ENCODE measurements around the gene FJX1. TPM values are rescaled to one million over a fixed set of nuclear protein-coding genes. Genes with fewer than 3 reads are reported as not detected.
"Not testable (repeated sequence)": the region's sequence is repeated elsewhere in the genome, so short reads cannot be mapped to it uniquely, and the experiment has no call there.

FJX1 gene
- total RNA-seq, 1 donor from 2014 or later: 1.5 TPM

- DNase-seq (no peak), ATAC-seq (no peak)
- Histone ChIP-seq H3K4me3 (no peak overlapping the region), H3K4me1 (no peaks in the 10 kb centered on the region), H3K9me3 (no peaks in the 10 kb centered on the region), H3K36me3 (no peaks in the 10 kb centered on the region), H3K27ac (no peak overlapping the region), H3K27me3 (ENCODE audit: low read depth) (no peaks in the 10 kb centered on the region)
- intact Hi-C loops (cut with DNase I): no loop called here
- TF ChIP-seq, protein P1, sequence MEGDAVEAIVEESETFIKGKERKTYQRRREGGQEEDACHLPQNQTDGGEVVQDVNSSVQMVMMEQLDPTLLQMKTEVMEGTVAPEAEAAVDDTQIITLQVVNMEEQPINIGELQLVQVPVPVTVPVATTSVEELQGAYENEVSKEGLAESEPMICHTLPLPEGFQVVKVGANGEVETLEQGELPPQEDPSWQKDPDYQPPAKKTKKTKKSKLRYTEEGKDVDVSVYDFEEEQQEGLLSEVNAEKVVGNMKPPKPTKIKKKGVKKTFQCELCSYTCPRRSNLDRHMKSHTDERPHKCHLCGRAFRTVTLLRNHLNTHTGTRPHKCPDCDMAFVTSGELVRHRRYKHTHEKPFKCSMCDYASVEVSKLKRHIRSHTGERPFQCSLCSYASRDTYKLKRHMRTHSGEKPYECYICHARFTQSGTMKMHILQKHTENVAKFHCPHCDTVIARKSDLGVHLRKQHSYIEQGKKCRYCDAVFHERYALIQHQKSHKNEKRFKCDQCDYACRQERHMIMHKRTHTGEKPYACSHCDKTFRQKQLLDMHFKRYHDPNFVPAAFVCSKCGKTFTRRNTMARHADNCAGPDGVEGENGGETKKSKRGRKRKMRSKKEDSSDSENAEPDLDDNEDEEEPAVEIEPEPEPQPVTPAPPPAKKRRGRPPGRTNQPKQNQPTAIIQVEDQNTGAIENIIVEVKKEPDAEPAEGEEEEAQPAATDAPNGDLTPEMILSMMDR (IDR thresholded peaks at IDR 0.05): no peak
Measured at GRCh38 chr11:35641964-35642363, 23.7 kb downstream of the FJX1 start.

DNA sequence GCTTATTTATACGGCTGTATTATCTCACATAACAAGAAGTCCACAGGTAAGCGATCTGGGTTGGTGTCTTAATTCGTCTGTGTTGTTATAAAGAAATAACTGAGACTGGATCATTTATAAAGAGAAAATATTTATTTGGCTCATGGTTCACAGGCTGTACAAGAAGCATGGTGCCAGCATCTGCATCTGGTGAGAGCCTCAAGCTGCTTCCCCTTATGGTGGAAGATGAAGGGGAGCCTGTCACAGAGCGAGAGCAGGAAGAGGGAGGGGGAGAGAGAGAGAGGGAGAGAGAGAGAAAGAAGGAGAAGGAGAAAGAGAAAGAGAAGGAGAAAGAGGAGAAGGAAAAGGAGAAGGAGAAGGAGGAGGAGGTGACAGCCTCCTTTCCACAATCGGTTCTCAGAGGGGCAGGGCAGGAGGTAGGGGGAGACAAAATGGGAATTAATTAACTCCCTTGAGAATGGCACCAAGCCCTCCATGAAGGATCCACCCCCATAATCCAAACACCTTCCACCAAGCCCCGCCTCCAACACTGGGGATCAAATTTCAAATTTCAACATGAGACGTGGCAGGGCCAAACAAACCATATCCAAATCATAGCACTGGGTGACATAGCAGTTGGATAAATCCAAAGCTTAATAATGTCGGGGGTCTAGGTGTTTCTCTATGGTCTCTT lies 29.3 kb downstream of the FJX1 start:
- Histone ChIP-seq H3K27me3 (ENCODE audit: low read depth) (no peaks in the 10 kb centered on the region), H3K36me3 (no peaks in the 10 kb centered on the region), H3K27ac (no peak overlapping the region), H3K4me1 (no peaks in the 10 kb centered on the region), H3K4me3 (no peak overlapping the region), H3K9me3 (no peaks in the 10 kb centered on the region)
- DNase-seq (no peak), ATAC-seq (no peak)
- intact Hi-C loops (cut with DNase I): no loop called here
- TF ChIP-seq, protein P1 (IDR thresholded peaks at IDR 0.05): no peak

DNA sequence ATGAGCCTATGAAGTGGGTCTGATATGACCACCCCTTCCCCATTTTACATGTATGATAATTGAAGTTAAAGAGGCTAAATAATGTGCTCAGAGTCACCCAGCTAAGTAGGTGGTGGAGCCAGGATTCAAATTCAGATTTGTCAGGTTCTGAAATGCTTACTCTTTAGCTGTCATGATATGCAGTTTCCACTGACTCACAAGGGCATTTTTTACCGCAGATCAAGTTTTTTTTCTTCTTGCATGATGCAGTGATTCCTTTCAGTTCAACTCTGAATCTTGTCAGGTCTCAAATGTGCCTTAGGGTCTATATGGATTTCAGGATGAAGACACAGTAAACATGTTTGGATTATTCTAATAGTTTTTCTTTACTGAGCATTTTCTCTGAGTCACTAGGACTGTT lies 31.7 kb downstream of the FJX1 start:
- DNase-seq: no peak
- Histone ChIP-seq H3K4me1 (no peaks in the 10 kb centered on the region), H3K27ac (no peak overlapping the region), H3K4me3 (no peak overlapping the region), H3K27me3 (ENCODE audit: low read depth) (no peaks in the 10 kb centered on the region), H3K9me3 (no peaks in the 10 kb centered on the region), H3K36me3 (no peaks in the 10 kb centered on the region)
- TF ChIP-seq, protein P1 (IDR thresholded peaks at IDR 0.05): no peak
- ATAC-seq: no peak
- intact Hi-C loops (cut with DNase I): no loop called here

DNA sequence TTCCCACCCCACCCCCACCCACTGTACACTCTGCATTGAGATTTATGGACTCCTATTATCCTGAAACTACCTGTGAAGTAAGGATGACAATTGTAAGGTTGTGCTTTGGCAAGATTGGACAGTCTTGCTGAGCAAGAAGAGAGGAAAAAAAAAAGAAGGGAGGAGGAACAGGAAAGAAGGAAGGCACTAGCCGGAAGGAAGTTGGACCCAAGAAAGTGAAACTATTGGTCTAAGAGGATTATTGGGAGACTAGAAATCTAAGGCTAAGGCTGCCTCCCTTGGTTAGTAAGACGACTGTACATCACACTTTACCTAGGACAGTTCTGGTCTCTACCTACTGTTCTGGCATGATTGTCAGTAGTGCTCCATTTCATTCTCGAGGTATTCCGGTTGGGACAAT lies 32.2 kb downstream of the FJX1 start:
- Histone ChIP-seq H3K9me3 (no peaks in the 10 kb centered on the region), H3K27ac (no peak overlapping the region), H3K36me3 (no peaks in the 10 kb centered on the region), H3K4me3 (no peak overlapping the region), H3K4me1 (no peaks in the 10 kb centered on the region), H3K27me3 (ENCODE audit: low read depth) (no peaks in the 10 kb centered on the region)
- intact Hi-C loops (cut with DNase I): no loop called here
- no peak for DNase-seq
- no peak for ATAC-seq
- TF ChIP-seq, protein P1 (IDR thresholded peaks at IDR 0.05): no peak

GRCh38 chr11:35651263-35651662 lies 33.0 kb downstream of the FJX1 start:
- intact Hi-C loops (cut with DNase I): no loop called here
- TF ChIP-seq, protein P1 (IDR thresholded peaks at IDR 0.05): no peak

GRCh38 chr11:35652786-35653185 lies 34.5 kb downstream of the FJX1 start:
- H3K36me3 ChIP-seq; intact Hi-C loops (cut with DNase I); H3K4me1 ChIP-seq; H3K4me3 ChIP-seq; H3K9me3 ChIP-seq; H3K27me3 ChIP-seq (ENCODE audit: low read depth); H3K27ac ChIP-seq; ATAC-seq; DNase-seq: not testable (repeated sequence)

More at GRCh38 chr11:35651263-35651662, 33.0 kb downstream of the FJX1 start:
- ATAC-seq: no peak
- H3K9me3 ChIP-seq: no peaks in the 10 kb centered on the region
- DNase-seq: no peak
- no peaks in the 10 kb centered on the region for H3K36me3 ChIP-seq
- H3K4me1 ChIP-seq: no peaks in the 10 kb centered on the region
- no peaks in the 10 kb centered on the region for H3K27me3 ChIP-seq (ENCODE audit: low read depth)
- H3K4me3 ChIP-seq: no peak overlapping the region
- H3K27ac ChIP-seq: no peak overlapping the region
